ENCODE results near the gene CASK.
"Not testable (repeated sequence)": the region's sequence is repeated elsewhere in the genome, so short reads cannot be mapped to it uniquely, and the experiment has no call there.

The CASK gene

GRCh38 chrX:41608244-41608643 lies 315.1 kb downstream of the CASK start:
- no peak for DNase-seq

GRCh38 chrX:41607264-41607832 lies 316.0 kb downstream of the CASK start:
- DNase-seq: no peak

- DNase-seq: not testable (repeated sequence)
Measured at GRCh38 chrX:41606057-41606456, 317.3 kb downstream of the CASK start.

GRCh38 chrX:41604766-41605543 lies 318.4 kb downstream of the CASK start:
- DNase-seq: peak; percentile 4 to 25

GRCh38 chrX:41604177-41604576 lies 319.2 kb downstream of the CASK start:
- DNase-seq: no peak

- DNase-seq: no peak
Measured at GRCh38 chrX:41603596-41603995, 319.8 kb downstream of the CASK start.

- DNase-seq: no peak
Measured at GRCh38 chrX:41602816-41603345, 320.5 kb downstream of the CASK start.

- DNase-seq: no peak
Measured at GRCh38 chrX:41600291-41600690, 323.1 kb downstream of the CASK start.

- no peak for DNase-seq
Measured at GRCh38 chrX:41599507-41599906, 323.8 kb downstream of the CASK start.

- DNase-seq: no peak
Measured at GRCh38 chrX:41596596-41596995, 326.8 kb downstream of the CASK start.

- DNase-seq: no peak
Measured at GRCh38 chrX:41594634-41595033, 328.7 kb downstream of the CASK start.

GRCh38 chrX:41591906-41592305 lies 331.4 kb downstream of the CASK start:
- no peak for DNase-seq

GRCh38 chrX:41590641-41591040 lies 332.7 kb downstream of the CASK start:
- no peak for DNase-seq

GRCh38 chrX:41589634-41590270 lies 333.6 kb downstream of the CASK start:
- no peak for DNase-seq

GRCh38 chrX:41588271-41588670 lies 335.1 kb downstream of the CASK start:
- DNase-seq: no peak

- DNase-seq: peak in 1 of 2 donors; percentile 25
Measured at GRCh38 chrX:41580423-41581064, 342.8 kb downstream of the CASK start.

GRCh38 chrX:41563876-41564275 lies 359.5 kb downstream of the CASK start:
- no peak for DNase-seq

- DNase-seq: peak; percentile 60 to 74
Measured at GRCh38 chrX:41561045-41561444, 362.3 kb downstream of the CASK start.

- DNase-seq: peak; percentile 67 to 88
Measured at GRCh38 chrX:41559235-41560052, 363.9 kb downstream of the CASK start.

GRCh38 chrX:41558531-41558930 lies 364.8 kb downstream of the CASK start:
- DNase-seq: peak; percentile 47 to 58

- DNase-seq: no peak
Measured at GRCh38 chrX:41556958-41557357, 366.4 kb downstream of the CASK start.

- DNase-seq: no peak
Measured at GRCh38 chrX:41553688-41554087, 369.7 kb downstream of the CASK start.

Measured in inflammatory macrophage (primary cell).